ENCODE measurements around the gene GPR83. TPM values are rescaled to one million over a fixed set of nuclear protein-coding genes. Genes with fewer than 3 reads are reported as not detected.
"Not testable (repeated sequence)": the region's sequence is repeated elsewhere in the genome, so short reads cannot be mapped to it uniquely, and the experiment has no call there.

The GPR83 gene
- 0.18 TPM for polyA plus RNA-seq (ENCODE audit: insufficient read length)

DNA sequence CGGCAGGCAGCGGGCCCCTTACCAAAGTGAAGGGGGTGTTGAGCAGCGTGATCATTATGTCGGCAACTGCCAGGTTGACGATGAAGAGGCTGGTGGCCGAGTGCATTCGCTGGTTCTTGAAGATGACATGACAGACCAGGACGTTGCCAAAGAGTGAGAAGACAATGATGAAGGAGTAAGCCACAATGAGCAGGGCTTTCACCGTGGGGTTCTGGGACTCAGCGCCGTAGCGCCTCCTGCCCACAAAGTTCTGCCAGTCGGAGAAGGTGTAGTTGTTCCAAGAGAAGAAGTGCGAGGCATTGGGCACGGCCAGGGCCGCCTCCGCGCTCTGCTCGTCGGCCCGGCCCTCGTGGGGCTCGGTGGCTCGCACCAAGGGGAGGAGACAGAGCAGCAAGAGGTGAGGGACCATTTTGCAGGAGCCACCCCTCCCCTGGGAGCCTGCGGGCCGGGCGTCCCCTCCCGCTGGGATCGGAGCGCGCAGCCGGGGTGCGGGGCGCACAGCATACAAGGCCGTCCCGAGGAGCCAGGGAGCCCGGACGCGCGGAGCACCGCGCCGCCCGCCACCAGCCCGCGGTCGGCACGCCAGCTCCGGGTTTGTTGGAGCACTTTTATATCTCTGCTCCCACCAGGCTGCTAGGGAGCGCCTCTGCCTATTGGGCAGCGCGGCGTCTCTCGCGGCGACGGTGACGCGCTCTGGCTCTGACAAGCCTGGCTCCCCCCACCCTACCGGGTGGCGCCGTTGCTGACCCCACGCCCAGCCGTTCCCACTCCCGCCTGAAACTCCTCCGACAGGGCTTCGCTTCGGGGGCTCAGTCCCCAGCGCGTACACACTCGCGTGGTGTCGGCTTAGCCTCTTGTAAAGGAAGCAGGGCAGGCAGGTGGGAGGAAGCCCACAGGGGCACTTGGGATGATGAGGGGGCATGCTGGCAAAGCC lies at the start of gene GPR83:
Gene GPR83 (minus strand): TSS at position 581 of the 934 bp plus-strand sequence. CDS start 172 bp downstream, at position 409.
- DNase-seq, result no peak

DNA sequence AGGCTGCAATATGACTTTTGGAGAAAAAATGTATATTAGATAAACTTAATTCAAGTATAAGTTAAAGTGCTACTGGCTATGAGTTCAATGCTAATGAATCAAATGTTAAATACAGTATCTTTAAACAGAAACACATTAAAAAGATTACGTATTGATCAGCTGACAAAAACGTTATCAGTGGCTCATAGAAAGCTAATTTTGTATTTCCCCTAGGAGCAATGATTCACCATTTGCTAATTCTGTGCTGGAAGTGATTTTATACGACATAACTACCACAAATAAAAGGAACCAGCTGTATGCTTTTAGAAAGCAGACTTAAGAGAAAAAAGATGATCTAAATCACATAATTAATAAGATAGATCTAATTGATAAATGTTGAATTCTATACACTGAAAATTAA lies 48.8 kb upstream of the GPR83 start:
- no peak for DNase-seq

DNA sequence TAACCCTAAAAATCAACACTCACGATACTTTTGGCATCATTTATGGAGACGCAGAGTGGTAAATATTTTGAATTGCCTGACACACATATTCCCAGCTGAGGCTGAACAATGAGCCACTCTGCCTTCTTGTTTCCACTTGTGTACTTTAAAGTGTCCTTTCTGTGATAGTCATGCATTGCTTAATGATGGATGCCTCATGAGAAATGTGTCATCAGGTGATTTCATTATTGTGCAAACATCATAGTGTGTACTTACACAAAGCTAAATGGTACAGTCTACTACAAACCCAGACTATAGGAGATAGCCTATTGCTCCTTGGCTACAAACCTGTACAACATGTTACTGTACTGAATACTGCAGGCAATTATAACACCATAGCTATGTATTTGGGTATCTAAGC lies 48.2 kb upstream of the GPR83 start:
- DNase-seq, result no peak

DNA sequence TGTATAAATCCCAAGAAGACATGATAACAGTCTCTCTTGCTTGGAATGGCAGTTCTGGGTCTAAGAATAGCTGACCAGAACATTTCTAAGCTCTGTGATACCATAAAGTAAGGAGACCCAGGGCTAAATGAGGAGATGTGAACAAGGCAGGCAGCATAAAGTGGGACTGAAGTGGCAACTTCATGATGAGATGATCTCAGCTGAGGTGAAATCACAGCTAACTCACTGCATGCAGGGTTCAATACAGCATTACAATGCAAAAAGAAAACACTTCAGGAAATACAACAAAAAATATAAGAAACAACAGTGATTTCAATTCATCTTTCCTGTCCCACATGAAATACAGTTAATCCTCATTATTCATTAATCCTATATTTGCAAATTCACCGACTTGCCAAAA lies 47.8 kb upstream of the GPR83 start:
- no peak for DNase-seq

DNA sequence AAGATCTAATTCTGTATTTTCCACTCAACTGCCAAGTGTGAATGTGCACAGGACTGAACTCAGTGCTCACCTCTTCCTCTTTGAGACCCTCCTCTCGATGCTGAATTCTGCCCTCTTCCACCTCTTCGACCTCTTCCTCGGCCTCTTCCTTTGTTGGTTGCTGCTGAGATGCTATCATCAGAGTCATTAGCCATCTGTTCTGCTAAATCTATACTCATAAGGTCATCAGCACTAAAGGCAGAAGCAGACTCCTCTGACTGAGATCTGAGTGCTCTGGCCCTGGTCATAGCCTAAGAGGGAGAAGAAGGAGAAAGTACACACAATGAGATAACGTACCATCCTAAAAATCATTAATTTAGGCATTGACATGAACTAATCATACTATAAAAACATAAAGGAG lies 45.9 kb upstream of the GPR83 start:
- DNase-seq, result no peak

DNA sequence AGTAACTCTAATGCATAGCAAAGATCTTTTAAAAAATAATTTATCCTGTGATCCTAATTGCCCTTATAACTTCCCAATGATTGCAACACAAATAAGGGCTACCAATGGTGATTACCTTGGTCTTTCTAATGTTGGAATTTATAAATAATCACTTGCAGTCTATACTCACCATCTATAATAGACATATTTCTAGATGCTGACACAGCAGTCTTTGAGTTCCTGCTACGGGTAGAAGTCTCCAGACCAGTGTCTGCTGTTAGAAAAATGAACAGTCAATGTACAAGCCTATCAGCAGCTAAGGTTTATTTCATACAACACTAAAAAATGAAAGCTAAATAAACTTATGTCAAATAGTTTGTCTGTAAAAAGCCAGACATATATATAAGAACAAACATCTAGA lies 44.4 kb upstream of the GPR83 start:
- no peak for DNase-seq

DNA sequence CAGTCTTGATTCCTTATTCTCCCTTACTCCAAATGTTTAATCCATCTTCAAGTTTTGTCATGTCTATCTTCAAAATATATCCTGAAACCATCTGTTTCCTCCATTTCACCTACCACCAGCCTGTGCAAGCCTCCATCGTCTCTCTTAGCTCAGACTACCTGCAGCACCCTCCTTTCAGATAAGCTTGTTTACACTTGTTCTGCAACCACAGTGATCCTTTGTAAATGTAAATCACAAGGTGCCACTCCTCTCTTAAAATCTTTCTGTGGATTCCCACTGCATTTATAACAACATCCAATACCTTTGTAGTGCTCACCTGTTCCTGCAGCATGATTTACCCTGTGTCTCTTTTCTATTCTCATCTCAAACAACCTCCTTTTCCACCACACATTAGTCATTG lies 31.8 kb upstream of the GPR83 start:
- DNase-seq, result no peak

DNA sequence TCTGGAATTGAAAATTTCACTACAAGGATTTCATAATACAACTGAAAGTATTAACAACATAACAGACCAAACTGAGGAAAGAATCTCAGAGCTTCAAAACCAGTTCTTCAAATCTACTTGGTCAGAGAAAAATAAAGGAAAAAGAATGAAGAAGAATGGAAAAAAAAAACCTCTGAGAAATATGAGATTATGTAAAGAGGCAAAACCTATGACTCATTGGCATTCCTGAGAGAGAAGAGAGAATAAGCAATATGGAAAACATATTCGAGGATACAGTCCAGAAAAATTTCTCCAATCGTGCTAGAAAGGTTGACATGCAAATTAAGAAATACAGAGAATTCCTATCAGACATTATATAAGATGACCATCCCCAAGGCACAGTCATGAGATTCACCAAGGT lies 23.4 kb upstream of the GPR83 start:
- DNase-seq, result no peak

DNA sequence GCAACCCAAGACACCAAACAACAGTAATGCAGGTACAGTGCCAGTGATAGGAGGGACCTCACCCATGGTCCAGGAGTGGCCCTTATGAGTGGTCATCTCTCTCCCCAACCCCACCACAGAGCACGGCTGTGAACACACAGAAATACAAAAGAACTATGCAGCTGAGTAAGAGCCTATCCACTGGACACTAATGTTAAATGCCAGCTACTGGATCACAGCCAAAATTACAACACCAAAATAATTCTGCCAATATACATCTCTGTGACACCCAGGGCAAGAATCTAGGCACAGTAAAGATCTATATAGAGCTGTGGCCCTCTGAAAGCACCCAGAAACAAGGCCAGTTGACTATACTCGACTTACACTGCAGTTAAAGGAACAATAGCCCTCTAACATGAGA lies 22.8 kb upstream of the GPR83 start:
- DNase-seq, result no peak

DNA sequence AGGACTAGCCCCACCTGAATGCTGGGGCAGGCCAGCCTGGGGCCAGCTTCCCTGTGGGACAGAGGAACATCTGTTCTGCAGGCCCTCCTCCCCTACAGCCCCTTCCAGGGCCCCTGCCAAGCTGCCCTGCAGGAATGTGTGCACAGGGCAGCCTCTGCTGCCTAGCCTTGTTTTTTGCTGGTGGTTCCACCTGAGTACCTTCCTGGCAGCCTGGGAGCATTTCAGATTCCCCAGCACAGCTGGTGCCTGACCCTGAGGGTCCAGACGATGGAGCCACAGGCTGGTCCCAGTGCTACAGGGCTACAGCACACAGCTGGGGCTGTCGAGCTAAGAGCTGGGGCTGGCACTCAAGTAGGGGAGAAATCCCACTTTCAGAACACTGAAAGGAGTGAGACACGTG lies 22.3 kb upstream of the GPR83 start:
- DNase-seq, result no peak

DNA sequence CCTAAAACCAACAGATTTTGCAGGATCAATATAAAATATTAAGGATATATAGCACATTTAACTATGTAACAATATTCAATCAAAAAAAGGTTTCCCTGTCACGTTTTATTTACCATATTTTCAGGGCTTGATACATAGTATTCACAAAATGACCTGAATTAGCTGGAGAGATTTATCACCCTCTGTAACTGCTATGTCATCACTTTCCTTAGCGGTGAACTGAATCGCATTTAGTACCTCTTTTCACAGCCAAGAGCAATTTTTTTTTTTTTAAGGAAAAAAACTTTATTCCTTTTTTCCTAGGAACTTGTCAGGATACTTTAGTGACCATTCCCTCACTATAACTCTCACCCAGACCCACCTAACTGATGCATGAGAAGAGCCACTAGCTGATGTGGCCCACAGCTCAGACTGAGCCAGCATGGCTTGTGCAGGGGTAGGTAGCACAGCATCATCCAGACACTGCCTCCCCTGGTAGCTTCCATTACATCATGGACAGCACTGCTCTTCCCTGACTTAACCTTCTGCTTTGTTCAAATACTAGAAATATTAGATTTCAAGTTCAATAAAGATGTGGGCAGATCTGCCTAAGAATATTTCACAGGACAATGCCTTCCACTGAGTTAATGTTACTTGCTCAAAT lies 17.0 kb upstream of the GPR83 start:
- DNase-seq, result no peak

DNA sequence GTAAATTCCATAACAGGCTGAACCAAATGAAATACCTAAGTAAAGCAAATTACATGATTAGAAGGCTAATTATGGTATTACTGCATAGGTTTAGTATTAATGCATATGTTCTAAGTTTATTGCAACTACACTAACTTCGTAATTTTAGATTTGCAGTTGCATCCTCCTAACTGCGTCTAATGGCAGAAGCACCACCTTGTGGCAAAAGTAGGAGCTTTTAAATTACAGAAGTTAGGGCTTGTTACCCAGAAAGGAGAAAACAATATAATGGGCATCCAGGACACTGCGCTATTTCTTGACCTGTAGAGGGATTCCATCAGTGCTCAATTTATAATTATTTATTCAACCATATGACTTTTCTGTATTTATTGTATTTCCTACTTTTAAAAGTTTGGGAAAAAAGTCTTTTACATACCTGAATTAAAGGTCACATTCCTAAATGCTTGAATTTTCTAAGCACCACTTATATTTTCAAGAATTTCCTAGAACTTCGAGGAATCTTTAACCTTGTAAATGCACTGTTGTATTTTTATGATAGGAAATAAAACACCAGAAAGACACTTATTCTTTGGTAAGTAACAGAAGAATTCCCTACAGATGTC lies 16.3 kb upstream of the GPR83 start:
- no peak for DNase-seq

DNA sequence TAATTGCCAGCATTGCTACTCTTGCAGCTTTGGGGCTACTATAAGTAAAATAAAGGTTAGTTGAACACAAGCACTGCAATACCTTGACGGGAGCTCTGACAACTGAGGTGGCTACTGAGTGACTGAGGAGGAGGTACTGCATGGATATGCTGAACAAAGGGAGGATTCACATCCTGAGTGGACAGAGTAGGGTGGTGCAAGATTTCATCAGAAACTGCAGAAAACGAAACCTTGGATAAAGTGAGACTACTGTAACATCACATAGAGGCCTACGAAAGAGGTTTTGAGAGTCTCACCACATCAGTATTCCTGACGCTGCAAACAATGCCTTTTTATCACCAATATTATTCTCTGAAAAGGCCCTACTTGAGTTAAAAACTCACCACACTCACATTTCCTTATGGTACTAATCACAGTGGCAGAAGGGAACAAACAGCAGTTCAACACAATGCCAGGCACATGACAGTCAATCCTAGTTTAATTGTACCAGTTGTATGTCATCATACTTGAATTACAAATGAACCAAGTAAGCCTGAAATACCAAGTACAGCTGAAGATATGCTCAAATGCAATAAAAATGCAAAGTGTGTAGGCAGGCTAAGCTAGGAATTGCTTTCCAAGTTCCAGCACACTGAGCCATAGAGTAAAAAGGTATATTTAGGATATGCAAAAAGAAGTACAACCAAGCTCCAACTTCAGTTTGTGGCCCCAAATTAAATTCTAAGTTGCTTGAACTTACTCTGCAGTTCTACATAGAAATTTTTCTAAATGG lies 4.0 kb upstream of the GPR83 start:
- DNase-seq, result no peak

DNA sequence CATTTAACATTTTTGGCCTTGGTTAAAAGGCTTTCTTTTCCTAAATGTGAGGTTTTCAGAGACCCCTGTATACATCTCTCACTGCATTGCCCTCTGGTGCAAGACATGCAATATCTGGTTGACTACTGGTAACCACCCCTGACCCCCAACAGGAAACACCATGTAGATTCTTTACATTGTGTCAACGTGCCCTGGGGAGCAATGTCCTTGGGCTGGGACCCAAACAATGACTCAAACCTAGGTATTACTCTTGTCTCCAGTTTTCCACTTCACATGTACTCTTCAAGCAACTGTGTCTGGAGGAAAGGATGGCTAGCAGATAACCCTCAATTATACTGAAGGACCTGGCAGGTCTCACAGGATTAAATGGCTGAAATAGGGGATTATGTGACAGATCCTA lies 1.1 kb upstream of the GPR83 start:
- no peak for DNase-seq

DNA sequence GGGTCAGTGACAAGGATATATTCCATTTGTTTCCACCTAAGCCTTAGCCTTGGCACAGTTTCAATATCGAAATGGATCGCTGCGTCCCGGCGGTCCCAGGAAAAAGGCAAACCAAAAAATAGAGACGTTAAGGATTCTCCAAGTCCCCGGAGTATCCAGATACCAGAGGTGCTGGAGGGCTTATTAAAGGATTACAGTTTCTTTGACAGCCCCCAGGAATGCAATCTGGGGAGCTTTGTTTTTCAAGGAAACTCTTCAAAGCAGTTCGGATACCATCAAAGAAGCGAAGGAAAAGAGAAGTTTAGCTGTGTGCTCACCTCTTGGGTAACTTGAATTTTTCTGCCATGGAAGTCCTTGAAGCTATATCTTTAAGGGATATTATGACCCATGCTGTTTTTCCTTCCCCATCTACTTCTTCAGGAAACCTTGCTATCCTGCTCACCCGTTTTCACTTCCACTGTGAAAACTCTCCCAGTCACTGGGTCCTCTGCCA lies 600 bp upstream of the GPR83 start:
- DNase-seq, result no peak

DNA sequence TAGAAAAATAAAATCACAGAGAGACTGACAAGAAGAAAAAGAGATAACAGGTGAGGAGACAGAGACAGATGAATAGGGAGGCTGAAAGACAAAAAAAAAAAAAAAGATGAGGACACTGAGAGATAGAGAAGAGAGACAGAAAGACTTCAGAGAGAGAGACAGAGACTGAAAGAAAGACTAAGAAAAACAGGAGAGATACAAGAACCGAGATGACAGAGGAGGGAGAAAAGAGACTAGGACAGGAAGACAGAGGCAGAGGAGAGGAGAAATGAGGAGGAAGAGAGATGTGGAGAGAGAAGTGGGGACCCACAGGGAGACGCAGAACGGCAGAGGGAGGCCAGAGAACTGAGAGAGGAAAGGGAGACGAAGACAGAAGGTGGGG lies 771 bp downstream of the GPR83 start:
- DNase-seq, result no peak

DNA sequence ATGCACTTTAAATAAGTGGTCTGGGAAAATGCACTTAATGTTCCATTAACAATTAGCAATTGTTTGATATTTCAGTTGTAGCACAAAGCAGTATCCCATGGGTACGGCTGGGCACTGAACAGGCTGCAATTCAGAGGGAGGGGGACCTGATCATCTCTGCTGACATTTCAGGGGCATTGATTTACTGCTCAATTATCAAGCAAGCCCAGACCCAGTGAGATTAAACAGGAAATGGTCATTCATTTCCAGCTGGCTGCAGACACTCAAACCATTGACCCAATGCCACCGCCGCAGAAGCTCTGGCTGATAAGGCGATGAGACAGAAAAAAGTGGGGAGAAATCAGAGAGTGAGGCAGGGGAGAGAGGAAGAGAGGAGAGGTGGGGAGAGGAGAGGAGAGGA lies 1.2 kb downstream of the GPR83 start:
- no peak for DNase-seq

DNA sequence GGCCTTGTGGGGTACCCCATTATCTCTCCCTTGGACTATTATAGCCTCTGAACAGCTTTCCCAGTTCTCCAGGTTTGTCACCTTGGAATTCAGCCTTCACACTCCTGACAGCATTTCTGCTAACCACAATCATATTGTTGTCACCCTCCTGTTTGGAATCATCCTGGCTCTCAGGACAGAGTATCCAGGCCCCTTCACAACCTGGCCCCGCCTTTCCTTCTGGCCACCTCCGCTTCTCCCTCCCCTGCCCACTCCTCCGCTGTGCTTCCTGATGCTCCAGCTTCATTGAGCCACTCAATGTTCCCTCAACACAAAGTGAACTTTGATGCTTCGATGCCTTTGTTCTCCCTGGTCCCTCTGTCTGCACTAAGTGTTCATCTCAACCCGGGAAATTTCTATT lies 3.1 kb downstream of the GPR83 start:
- DNase-seq, result no peak

DNA sequence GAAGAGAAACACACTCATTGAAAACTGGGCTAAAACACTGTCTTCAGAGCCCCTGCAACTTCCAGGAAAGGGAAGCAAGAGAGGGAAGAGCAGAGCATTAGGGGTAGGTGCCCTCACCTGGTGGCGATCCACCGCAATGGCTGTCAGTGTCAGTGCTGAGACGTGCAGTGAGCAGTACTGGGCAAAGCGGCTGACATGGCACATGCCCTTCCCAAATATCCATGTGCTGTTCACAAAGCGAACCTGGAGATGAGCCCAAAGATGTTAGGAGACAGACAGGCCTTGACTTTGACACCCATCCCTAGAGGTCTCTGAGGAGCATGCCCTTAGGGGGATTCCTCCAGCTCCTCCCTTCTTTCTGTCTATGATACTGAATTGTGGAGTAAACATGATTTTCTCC lies 4.9 kb downstream of the GPR83 start:
- DNase-seq, result no peak

DNA sequence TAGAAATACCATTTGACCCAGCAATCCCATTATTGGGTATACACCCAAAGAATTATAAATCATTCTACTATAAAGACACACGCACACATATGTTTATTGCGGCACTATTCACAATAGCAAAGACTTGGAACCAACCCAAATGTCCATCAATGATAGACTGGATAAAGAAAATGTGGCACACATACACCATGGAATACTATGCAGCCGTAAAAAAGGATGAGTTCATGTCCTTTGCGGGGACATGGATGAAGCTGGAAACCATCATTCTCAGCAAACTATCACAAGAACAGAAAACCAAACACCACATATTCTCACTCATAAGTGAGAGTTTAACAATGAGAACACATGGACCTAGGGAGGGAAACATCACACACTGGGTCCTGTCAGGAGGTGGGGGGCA lies 9.3 kb downstream of the GPR83 start:
- DNase-seq, result not testable (repeated sequence)

DNA sequence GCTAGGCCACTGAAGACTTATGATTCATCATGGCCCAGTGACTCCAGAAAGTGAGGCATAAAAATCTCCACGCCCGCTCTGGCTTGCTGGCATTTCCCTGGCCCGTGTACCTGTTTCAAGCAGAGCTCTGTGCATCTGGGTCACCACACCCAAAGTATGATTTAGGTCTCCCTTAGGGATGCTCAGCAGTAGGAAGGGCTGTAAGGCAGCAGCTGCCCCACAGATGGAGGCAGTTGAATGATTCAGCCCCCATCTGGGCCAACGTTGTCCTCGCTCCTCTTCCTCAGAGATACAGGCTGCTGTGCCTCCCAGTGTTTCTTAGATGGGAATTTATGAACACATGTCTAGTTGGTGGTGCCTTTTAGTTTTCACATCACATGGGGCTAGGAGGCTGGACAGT lies 21.6 kb downstream of the GPR83 start:
- no peak for DNase-seq

DNA sequence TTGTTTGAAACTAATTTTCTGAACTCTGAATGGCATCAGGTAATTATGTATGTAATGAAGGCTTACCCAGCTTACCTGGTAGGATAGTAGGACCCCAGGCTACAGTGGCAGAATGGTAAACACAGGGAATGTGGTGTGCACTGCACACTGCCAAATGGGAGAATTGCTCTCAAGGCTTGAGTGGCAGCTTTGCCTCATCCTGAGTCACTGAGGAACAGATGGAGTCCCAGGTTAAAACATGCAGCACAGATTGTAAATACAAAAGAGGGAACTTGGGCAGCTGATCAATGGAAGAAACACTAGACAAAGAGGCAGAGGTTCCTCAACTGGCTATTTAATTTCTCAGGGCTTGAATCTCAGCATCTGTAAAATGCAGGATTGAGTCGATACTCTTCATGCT lies 24.4 kb downstream of the GPR83 start:
- no peak for DNase-seq

DNA sequence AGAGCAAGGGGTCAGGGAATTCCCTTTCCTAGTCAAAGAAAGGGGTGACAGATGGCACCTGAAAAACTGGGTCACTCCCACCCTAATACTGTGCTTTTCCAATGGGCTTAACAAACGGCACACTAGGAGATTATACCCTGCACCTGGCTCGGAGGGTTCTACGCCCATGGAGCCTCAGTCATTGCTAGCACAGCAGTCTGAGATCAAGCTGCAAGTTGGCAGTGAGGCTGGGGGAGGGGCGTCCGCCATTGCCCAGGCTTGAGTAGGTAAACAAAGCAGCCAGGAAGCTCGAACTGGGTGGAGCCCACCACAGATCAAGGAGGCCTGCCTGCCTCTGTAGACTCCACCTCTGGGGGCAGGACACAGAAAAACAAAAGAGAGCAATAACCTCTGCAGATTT lies 30.6 kb downstream of the GPR83 start:
- not testable (repeated sequence) for DNase-seq
